GM10266 (cell line): ENCODE measurements around the gene FBXO24.
A peak's percentile ranks its signal among the peaks of the same experiment; 100 is the strongest.
"Not testable (repeated sequence)": the region's sequence is repeated elsewhere in the genome, so short reads cannot be mapped to it uniquely, and the experiment has no call there.

ENCODE experiments used
- DNase-seq: peaks from one replicate; pipeline ENCODE4 v3.0.0; 2012; ENCODE audit errors: extremely low spot score
- CTCF ChIP-seq: IDR thresholded peaks from 2 replicates; pipeline ENCODE4 v1.5.1; 2012; ENCODE audit warnings: mild to moderate bottlenecking, low read depth; ENCODE audit not compliant: control insufficient read depth, insufficient read depth; ENCODE audit errors: missing control alignments

The FBXO24 gene

GRCh38 chr7:100586266-100587025 lies at the start of gene FBXO24:
Gene FBXO24, plus strand, starts transcription at chr7:100586328. Its CDS starts 298 bp downstream, at chr7:100586626.
- no peak for TF ChIP-seq CTCF
- DNase-seq = peak; percentile 100

- not testable (repeated sequence) for DNase-seq
Measured at GRCh38 chr7:100536695-100537094, 49.4 kb upstream of the FBXO24 start.

- DNase-seq = no peak
- no peak for TF ChIP-seq CTCF
Measured at GRCh38 chr7:100538348-100538653, 47.8 kb upstream of the FBXO24 start.

GRCh38 chr7:100538654-100539435 lies 47.3 kb upstream of the FBXO24 start, which contains the start of gene AGFG2:
Gene AGFG2, plus strand, starts transcription at chr7:100539203. Its CDS starts 144 bp downstream, at chr7:100539347.
- TF ChIP-seq CTCF = no peak
- DNase-seq = peak; percentile 98

GRCh38 chr7:100539436-100540006 lies 46.6 kb upstream of the FBXO24 start:
- no peak for DNase-seq
- no peak for TF ChIP-seq CTCF

GRCh38 chr7:100540073-100540723 lies 45.9 kb upstream of the FBXO24 start:
- DNase-seq = no peak
- no peak for TF ChIP-seq CTCF

- not testable (repeated sequence) for DNase-seq
Measured at GRCh38 chr7:100541309-100541708, 44.8 kb upstream of the FBXO24 start.

- no peak for TF ChIP-seq CTCF
- no peak for DNase-seq
Measured at GRCh38 chr7:100543586-100543985, 42.5 kb upstream of the FBXO24 start.
